HG02981 (cell line): ENCODE results near the gene MED13L.
"Not testable (repeated sequence)": the region's sequence is repeated elsewhere in the genome, so short reads cannot be mapped to it uniquely, and the experiment has no call there.

Experiments
- ATAC-seq: cut with Tn5 transposase; IDR thresholded peaks from one replicate; pipeline ENCODE4 v1.9.1; 2021; ENCODE audit warnings: mild to moderate bottlenecking, moderate library complexity; ENCODE audit not compliant: unreplicated experiment

The MED13L gene

DNA sequence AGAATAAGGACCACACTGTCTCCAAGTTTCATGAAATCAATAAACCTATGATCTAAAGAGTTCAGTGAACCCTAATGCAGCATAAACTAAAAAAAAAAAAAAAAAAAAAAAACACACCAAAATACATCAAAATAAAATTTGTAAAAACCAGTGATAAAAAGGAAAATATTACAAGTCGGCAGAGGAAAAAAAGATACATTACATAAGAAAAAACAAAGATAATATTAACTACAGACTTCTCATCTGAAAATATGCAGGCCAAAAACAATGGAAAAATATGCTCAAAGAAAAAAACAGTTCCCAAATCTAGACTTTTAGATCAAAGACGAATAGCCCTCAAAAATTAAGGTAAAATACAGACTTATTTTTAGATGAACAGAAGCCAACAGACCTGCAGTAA, 27.6 kb downstream of the MED13L start:
- no peak for ATAC-seq

GRCh38 chr12:116248930-116249329, 28.6 kb downstream of the MED13L start:
- ATAC-seq, result no peak

- ATAC-seq, result no peak
Measured at GRCh38 chr12:116248433-116248832, 29.1 kb downstream of the MED13L start.

DNA sequence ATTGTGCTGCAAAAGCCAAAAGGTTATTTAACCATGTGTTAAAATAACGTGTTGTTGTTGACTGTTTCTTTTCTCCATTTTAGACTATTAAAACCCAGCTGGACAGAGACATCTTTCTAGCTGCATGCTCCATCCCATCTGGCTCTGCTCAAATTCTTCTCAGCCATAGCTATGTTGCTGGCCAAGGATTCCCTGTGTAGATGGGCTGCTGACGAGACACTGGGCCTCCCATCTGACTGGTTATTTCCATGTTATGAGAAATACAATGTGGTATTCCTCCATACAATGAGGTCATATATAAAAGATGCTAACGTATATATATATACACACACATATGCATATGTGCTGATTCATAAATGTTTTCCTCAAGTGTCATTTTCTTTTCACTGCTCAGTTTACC, 30.1 kb downstream of the MED13L start:
- no peak for ATAC-seq

DNA sequence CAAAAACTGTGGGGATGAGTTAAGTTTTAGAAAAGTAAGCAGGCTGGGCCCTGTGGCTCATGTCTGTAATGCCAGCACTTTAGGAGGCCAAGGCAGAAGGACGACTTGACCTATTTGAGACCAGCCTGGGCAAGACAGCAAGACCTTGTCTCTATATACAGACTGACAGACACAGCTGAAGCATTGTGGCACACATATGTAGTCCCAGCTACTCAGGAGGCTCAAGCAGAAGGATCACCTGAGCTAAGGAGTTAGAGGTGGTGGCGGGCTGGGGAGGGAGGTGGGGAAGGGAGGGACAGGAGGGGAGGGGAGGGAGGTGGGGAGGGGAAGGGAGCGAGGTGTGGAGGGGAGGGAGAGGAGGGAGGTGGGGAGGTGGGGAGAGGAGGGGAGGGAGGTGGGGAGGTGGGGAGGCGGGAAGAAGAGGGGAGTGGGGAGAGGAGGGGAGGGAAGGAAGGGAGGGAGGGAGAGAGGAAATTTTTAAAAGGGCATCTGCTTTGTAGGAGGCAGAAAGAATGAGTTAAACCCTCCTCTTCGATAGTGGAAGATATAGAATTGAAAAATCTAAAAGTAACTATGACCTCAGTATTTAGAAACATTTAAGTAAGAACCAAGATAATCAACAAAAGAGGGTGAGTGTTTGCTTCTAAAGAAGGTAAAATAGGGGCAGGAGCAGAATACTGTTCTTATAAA, 30.9 kb downstream of the MED13L start:
- ATAC-seq, result no peak

DNA sequence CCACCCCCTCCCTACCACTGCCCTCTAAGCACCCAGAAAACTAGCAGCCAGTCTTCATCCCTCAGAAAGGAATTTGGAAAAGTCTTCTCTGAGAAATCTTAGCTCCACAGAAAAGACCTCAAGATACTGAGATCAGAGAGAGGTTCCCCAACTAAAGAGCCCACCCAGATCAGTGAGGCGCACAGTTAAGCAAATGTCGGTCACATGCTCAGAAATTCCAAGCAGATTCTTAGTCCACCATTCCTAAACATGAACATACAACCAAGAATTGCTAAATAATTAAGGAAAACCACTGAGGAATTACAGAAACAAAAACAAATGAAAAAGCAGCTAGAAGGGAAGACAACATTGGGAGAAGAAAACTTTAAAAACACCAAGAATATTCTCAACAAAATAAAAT, 32.3 kb downstream of the MED13L start:
- ATAC-seq, result no peak

DNA sequence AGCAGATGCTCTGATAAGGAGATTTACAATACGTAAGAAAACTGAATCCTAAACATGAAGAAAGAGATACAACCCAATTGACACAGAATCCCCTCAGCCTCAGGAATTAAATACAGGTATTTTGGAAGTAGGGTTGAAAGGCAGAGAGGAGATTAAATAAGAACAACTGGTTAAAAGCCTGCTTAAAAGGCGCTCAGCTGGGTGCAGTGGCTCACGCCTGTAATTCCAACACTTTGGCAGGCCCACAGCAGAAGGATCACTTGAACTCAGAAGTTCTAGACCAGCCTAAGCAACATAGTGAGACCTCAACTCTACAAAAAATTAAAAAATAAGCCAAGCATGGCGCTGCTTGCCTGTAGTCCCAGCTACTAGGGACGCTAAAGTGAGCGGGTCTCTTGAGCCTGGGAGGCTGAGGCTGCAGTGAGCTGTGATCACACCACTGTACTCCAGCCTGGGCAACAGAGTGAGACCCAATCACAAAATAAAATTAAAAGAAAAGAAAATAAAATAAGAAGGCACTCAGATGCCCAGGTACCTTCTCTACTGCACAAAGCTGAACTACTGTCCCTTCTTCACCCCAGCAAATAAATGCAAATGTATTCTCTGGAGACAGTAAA, 32.9 kb downstream of the MED13L start:
- no peak for ATAC-seq

GRCh38 chr12:116244001-116244400, 33.5 kb downstream of the MED13L start:
- no peak for ATAC-seq

DNA sequence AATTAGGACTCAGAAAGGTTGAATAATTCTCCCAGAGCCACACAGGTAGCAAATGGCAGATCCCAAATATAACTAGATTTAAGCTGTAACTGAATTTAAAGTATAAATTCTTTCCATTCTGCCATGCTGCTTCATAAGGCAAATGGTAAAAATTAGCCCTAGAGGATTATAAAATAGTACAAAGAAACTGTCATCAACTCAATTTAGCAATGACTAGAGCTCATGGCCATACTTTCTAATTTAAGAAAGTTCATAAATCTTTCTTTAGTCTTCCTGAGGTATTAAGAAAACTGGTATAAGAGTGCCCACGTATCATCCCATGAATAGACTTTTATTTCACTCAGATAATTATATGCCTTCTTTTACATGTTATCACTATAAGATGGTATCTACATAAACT, 34.8 kb downstream of the MED13L start:
- ATAC-seq, result no peak

DNA sequence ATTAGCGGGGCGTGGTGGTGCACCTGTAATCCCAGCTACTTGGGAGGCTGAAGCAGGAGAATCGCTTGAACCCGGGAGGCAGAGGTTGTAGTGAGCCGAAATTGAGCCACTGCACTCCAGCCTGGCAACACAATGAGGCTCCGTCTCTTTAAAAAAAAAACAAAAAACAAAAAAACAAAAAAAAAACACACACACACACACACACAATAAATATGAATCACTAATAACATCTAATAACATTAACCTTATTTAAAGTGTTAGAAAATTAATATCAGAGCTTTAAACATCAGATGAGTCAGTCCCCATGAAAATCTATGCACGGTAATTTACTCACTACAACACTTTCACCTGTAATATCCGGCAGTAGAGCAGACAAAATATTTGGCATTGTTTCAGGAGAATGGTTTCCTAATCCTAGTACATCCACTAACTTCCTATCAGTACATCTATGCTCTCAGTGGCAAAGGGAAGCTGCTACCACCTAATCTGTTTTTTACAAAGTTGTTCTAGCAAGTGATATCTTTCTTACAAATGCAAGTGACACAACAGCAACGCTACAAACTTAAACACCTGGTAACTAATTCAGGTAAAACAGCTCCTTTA, 36.2 kb downstream of the MED13L start:
- ATAC-seq, result no peak

GRCh38 chr12:116238570-116239119, 38.8 kb downstream of the MED13L start:
- not testable (repeated sequence) for ATAC-seq

- ATAC-seq, result no peak
Measured at GRCh38 chr12:116238149-116238548, 39.3 kb downstream of the MED13L start.

- ATAC-seq, result no peak
Measured at GRCh38 chr12:116236976-116237375, 40.5 kb downstream of the MED13L start.

DNA sequence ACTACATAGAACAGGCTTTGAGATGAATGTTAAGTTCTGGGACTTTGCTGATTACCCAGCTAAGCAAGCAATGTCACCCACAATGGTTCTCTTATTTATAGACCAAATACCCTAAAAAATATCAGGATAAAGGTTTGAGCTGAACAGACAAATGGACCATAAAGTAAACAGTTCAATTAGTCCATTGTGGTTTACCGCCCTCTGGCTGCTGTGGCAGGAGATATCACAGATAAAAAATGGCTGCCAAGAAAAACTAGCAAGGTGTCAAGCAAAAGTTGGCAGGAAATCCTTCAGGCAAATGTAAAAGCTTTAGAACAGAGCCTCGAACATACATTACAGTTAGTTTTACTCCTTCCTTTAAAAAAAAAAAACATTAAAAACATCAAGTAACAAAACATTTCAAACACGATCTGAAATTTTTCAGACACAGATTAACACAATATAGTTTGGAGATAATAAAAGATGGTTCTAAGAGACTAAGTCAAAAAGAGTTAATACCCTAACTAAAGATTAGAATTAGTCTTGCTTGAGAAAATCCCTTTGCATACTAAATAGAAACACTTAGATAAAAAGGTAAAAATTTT, 41.3 kb downstream of the MED13L start:
- ATAC-seq, result no peak

DNA sequence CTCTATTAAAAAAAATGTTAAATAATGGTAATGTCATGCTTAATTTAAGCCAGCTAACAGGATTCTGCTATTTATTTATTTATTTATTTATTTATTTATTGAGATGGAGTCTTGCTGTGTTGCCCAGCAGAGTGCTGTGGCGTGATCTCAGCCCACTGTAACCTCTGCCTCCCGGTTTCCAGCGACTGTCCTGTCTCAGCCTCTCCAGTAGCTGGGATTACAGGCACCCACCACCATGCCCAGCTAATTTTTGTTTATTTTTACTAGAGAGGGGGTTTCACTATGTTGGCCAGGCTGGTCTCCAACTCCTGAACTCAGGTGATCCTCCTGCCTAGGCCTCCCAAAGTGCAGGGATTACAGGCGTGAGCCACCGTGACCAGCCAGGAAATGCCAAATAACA, 43.3 kb downstream of the MED13L start:
- not testable (repeated sequence) for ATAC-seq

DNA sequence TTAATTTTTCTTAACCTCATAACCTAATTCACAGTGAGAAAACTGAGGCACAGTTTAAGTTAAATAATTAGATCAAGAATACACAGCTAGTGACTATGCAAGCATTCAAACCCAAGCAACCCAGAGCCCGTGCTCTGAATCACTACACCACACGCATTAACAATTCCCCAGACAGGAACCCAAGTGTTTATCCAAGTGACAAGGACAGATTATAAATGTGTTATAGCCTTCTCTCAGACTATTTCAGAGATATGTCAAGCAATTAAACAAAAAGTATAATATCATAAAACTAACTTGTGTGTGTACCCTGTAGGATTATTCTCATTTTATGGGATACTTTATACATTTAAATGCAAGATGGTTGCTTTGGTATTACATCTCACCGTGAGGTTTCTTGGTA, 43.8 kb downstream of the MED13L start:
- no peak for ATAC-seq

DNA sequence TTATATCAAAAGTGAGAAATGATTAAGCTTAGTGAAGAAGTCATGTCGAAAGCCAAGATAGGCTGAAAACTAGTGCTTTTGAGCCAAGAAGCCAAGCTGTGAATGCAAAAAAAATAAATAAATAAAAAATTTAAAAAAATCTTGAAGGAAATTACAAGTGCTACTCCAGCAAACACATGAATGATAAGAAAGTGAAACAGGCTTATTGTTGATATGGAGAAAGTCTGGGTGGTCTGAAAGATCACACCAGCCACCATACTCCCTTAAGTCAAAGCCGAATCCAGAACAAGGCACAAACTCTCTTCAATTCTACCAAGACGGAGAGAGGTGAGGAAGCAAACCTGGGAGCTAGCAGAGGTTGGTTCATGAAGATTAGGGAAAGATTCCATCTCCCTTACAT, 49.7 kb downstream of the MED13L start:
- no peak for ATAC-seq

DNA sequence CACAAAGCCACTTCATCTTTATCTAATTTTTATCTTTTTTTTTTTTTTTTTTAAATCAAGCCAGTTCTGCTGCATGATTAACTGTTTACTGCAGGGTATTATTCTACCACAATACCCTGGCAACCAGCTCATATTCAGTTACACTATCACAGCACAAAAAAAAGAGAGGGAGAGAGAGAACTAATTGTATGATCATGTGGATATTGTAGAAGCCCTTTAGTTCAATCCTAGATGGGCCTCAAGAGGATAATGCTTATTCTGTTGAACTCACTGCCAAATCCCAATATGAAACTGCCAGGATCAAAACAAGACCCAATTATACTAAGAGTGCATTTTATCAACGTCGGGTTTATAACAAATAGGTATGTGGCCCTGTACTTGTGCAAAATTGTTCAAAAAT, 51.5 kb downstream of the MED13L start:
- ATAC-seq, result no peak

DNA sequence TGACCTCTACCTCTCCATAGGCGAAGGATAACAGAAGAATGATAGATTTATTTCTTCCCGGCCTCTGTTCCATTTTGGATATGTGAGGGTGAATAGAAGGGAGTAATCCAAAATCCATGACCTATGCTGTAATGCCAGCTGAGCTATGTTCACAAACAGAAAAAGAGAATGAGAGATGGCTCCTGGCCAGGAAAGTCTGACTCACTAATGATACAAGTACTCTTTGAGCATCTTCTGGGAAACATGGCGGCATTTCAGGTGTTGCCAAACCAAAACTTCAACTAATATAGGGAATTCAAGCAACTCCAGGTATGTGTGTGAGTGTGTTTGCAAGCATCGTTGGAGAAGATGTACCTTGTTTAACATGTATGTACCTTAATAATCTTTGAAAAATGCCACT, 55.1 kb downstream of the MED13L start:
- no peak for ATAC-seq

GRCh38 chr12:116220756-116221155, 56.7 kb downstream of the MED13L start:
- ATAC-seq, result no peak

DNA sequence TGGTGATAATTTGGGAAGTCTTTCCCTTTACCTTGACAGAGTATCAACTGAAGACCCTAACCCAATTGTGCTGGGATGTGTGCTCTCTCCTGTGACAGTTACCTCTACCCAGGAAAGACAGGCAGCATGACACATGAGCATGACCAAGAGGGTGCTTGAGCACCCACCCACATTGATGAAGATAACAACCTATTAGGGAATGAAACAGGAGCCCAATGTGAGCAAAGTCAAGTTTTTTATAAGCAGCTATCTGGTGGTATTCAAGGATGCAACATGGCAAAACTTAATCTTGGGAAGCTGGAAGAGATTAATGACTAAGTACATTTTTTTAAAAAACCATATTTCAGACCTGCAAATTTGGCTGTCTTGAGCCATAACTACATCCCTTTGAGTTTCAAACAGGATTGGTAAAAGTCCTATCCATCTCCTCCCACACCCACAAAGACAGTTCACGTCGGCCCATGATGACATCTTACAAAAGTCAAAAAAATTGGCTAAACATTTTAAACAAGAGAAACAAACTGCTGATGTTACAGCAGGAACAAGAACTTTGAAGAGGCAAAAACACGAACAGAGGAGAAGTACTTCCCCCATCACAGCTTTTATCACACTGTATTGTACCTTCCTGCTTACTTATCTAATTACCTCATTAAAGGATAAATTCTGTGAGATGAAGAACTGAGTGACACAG, 60.3 kb downstream of the MED13L start:
- ATAC-seq, result no peak
